Stimulated activated CD8-positive, alpha-beta memory T cell treated with anti-CD3 and anti-CD28 coated beads, Interleukin-4, amount 100 ng/mL, for 24 hours (primary cell): ENCODE data around the gene TPMT.
"Not testable (repeated sequence)": the region's sequence is repeated elsewhere in the genome, so short reads cannot be mapped to it uniquely, and the experiment has no call there.

Experiments used
- DNase-seq: peaks from one replicate; pipeline ENCODE4 v3.0.0-alpha.2; 2020; ENCODE audit warnings: low read depth

TPMT gene

DNA sequence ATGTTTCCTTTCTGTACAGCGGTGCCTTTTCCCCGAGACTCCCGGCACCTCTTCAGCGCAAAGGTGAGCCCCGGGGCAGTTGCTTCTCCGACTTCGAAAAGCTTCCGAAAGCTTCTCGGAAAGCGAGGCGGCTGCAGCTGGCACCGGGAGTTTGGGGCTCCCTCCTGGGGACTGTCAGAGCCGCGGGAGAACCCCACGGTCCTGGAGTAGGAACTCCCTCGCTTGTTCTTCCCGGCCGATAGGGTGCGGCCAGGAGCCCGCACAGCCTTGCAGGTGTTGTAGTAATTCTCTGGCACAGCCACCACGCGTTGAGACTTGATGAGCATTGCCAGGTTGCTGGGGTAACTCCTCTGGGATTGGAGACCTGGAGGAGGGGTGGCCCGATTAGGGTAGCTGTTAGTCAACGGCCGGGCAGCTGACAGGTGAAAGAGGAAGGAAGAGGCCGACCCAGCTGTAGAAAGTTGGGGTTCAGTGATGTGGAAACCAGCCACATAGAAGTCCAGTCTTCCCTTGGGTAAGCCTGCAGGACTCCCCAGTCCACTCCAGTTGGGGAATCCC, 1.1 kb upstream of the TPMT start:
- peak; percentile 4 for DNase-seq

DNA sequence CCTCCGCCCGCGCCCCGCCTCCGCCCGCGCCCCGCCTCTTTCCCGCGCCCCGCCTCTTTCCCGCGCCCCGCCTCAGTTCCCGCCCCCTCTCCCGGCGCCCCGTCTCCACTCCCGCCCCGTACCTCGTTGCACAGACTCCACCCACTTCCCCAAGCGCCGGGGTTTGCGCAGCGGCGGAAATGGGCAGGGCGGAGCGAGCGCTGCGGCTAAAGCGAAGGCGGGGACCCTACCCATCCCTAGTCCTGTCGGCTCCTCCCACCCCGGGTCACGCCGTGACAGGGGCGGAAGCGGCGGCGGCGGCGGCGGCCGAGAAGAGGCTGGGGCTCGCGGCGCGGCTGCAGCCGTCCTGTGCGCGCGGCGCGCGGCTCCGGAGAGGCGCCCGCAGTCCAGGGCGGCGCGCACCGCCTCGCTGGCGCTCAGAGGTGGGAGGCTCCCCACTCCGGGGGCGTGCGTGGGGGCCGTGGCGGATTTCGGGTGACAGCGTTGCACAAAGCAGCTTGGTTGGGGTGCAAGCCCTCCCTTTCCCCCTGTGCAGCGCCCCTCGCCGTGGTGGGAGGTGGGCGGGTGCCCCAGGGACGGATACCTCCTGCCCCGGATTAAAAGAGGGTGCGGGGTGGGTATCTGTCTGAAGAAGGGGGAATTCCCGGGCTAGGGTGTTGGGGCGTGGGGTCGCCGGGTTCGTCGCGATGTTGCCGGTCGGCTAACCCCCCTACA, 430 bp upstream of the TPMT start, which contains the start of gene KDM1B:
Gene KDM1B, plus strand, starts transcription at position 273 of the 714 bp plus-strand sequence. CDS start 4,474 bp downstream, outside the sequence.
- peak; percentile 97 for DNase-seq

DNA sequence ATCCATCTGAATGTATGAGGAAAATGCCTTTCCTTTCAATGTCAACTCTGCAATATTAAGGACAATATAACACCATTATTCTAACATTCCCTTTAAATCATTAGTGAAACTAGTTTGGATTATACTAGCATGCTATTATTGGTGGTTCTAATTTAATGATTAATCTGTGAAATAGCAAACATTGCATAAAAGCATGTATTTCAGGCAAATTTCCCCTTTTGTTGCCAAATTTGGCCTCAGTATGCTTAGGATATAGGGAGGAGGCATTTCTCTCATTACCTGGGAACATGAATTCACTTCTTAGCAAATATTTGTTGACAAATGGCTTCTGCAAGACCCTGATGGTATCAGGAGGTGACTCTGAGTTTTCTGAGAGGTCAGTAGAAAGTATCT, 1.6 kb downstream of the TPMT start:
- DNase-seq = no peak

DNA sequence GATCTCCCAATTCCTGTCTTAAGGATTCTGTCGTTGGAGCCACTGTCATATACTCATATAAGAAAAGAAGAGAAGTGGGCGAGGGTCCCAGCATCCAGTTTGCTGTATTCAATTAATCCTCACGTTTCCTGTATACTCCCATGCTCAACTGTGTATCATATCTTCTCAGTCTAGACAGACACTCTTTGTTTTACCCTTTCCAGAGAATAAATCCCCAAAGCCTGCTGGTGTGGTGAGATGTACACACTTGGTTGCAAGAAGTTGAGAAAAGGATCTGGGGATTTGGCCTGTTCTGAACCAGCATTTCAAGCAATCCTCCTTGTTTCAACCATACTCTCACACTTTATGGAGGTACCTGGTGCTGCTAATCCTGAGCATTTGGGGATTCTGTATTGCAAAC, 3.1 kb downstream of the TPMT start:
- no peak for DNase-seq

DNA sequence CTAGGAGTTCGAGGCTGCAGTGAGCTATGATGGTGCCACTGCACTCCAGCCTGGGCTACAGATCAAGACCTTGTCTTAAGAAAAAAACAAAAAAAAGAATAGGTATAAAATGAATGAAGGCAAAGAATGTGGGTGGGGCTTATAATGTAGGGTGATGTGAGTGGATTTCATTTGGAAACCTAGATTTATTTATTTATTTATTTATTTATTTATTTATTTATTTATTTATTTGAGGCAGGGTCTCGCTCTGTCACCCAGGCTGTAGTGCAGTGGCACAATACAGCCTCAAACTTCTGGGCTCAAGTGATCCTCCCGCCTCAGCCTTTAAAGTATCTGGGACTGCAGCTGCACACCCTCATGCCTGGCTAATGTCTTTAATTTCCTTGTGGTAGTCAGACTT, 3.5 kb downstream of the TPMT start:
- DNase-seq = not testable (repeated sequence)

DNA sequence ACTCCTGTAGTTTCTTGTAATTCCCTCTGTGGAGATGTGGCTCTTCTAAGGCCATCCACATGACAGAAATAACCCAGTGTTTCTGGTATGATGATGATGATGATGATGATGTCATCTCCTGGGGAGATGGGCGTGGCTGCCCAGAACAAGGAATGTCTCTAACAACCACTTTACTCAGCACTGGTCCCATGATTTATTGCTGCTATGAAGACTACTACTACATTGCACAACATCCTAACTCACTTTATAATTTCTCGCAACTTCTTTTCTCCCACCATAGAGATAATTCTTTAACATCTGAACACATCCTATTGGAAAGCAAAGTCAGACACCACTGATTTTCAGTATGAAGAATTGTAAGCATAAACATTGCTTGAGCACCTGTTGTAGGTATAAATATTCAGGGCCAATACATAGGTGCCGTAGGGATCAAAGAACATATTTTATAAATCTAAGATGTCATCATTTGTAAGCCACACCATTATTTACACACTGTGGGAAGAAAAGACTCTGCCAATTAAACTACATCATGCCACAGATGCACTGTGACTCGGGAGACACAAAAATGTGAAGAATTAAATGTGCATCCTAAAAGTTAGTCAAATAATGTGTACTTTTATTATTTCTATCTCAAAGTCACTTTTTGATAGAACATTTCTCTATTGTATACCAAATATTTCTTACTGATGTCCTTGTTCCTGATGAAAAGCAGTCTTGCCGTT, 6.4 kb downstream of the TPMT start:
- no peak for DNase-seq

DNA sequence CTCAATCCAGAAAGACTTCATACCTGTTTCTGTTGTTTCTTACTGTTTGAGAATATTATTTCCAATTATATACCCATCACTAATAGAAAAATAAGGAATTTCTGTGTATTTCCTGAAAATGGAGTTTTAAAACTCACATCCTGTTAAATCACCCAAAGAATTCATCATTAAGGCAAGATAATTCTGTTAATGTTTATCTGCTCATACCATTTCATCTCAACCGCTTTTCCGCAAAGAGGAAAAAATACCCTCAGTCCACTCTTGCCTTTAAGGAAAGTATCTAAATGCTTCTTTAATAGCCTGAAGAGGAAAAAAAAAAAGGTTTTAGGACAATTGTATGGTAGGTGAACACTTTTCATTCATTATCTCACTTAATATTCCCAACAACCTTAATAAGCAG, 7.3 kb downstream of the TPMT start:
- no peak for DNase-seq

DNA sequence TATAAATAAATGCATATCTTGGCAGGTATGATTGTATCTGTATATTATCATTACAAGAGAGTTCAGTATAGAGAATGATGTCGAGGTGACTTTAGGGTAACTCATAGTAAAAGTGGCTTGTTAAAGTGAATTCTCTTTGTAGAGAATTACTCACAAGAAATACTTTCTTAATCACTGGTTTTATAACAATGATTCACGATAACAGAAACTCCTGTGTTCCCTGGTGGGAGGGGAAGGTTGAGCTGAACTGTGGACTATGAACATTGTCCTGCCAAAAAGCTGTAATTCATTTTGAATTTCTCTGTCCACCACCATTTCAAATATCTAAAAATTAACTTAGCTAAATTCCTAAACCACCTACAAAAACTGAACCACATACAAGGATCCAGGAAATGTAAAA, 7.7 kb downstream of the TPMT start:
- DNase-seq = no peak

DNA sequence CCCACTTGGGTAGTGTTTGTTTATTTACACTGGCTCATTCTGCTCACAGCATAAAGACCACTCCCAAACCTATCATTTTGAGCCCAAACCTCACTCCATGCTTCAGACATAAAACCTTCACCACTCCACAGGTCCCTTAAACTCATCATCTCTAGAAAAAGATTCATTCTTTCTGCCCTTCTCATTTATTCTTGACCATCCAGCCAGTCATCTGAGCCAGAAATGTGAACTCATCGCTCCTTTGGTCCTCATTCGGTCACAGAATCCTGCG, 12.4 kb downstream of the TPMT start:
- DNase-seq = no peak

DNA sequence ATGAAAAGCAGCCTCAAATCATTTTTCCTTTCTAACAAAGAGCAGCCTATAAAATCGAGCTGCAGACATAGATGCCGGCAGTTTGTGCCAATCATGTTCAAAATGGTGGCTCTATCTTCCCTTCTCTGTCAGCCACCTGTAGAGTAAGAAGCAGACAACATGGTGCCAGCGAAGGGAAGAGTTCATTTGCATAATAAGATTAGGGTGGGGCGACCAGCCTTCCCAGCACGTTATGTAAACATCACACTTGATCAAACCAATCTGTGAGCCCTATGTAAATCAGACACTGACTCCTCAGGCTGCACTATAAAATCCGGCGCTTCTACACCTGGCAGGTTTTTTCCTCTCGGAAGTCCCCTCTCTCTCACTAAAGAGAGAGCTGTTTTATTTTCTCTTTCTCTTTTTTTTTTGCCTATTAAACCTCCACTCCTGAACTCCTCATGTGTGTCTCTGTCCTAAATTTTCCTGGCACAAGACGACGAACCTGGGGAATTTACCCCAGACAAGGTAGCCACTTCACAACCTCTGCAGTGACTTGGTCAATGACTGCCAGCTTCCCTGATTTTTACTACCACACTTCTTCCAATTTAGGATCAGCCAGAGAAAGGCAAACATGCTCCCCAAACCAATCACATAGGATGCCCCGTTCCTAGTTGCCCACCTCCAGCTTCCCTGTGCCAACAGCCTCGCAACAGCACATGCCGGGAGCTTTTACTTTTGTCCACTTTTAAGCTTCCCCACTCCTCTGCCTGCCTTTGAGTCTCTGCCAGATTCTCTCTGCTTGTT, 12.9 kb downstream of the TPMT start:
- DNase-seq = no peak

DNA sequence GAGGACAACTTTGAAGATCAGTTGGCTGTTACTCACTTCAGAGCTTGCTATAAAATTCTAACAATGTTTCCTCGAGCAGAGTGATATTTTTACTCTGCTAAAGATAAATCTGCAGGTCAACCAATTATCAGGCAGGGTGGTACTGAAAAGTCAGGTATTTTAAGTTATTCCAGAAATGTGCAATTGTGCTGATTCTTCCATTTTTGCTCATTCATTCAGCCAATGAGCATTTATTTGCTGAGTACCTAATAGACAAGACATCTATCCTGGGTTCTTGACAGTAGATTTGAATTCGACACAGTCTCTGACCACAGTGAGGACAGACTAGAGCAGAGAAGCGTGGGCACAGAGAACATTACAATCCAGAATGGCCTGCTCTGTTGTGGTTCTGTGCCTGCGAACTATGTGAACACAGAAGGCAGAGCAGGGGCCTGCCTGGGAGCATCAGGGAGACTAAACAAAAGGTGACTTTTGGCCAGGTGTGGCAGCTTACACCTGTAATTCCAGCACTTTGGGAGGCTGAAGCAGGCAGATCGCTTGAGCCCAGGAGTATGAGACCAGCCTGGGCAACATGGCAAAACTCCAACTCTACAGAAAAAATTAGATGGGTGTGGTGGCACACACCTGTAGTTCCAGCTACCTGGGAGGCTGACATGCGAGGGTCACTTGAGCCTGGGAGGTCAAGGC, 14.8 kb downstream of the TPMT start:
- no peak for DNase-seq

DNA sequence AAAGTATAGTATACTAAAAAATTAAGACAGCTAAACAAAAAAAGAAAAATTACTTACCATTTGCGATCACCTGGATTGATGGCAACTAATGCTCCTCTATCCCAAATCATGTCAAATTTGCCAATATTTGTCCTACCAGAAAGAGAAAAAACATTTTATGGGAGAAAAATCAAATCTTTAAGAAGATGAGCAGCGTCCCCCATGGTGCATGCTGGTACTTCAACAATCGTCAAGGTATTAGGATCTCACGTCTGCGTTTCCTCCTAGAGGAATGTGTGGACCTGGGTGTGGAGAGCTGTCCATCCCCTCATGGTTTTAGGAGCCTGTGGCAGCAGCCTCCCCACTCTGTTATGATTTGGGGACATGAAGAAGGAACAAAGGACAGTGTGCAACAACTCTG, 16.0 kb downstream of the TPMT start:
- DNase-seq = no peak

DNA sequence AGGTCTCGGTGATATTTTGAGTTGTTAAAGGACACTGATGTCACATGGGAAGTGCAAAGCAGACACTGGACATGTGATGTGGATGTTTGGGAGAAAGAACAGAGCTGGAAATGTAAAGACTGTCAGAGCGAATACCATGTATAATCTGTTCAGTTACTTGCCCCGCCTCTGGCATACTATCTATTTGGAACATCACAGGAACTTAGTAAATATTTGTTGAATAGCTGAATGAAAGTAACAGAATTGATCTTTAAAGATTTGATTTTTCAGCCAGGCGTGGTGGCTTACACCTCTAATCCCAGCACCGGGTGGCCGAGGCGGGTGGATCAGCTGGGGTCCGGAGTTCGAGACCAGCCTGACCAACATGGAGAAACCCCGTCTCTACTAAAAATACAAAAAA, 18.6 kb downstream of the TPMT start:
- DNase-seq = no peak

DNA sequence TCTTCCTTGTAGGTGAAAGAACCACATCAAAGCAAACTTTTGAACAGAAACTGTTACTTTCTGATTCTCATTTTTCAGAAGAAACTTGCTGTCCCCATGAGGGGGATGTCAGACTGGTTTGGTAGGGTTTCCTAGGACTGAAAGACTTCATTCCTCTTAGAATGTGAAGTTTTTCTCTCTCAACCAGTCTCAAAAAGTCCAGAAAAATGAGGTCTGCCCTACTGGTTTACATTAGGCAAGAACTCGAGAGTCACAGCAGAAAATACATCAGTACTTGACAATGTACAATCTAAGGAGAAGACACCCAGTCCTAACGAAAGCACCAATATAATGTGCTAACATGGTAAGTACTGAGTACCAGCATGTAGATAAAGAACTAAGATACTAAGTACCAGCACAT, 19.7 kb downstream of the TPMT start:
- no peak for DNase-seq

DNA sequence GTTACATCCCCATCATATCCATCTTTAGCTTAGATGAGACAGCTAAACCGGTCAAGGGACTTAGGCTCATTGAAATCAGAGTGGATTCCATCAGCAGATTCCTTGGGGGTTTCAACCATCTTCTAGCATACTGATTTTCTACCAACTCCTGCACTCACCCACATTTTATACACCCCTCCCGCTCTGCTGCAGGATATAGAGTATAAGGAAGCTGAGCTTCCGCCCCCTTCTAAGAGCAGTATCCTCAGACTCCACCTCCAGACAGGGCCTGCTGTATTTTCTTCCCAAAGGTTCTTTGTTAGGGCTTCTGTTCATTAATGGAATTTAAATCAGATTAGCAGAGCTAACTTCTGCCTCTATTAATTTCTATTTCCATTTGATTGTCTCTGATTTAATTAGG, 22.5 kb downstream of the TPMT start:
- DNase-seq = no peak

DNA sequence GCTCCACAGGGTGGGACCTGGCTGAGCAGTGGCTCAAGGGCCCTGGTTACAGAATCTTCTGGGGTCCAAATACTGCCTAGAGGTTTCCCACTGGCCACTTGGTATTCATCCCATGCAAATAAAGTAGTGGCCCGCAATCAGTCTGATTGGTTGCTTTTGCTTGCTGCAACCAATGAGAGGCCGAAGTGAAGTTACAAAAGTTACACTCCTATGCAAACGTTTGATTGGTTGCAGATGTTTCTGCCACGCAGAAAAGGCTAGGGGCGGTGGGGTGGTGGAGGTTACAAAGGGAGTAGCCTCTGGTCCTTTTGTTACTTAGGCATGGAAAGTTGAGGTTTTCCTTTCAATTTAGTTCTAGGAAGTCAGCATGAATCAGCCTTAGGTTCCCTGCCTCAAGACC, 28.8 kb downstream of the TPMT start:
- no peak for DNase-seq

DNA sequence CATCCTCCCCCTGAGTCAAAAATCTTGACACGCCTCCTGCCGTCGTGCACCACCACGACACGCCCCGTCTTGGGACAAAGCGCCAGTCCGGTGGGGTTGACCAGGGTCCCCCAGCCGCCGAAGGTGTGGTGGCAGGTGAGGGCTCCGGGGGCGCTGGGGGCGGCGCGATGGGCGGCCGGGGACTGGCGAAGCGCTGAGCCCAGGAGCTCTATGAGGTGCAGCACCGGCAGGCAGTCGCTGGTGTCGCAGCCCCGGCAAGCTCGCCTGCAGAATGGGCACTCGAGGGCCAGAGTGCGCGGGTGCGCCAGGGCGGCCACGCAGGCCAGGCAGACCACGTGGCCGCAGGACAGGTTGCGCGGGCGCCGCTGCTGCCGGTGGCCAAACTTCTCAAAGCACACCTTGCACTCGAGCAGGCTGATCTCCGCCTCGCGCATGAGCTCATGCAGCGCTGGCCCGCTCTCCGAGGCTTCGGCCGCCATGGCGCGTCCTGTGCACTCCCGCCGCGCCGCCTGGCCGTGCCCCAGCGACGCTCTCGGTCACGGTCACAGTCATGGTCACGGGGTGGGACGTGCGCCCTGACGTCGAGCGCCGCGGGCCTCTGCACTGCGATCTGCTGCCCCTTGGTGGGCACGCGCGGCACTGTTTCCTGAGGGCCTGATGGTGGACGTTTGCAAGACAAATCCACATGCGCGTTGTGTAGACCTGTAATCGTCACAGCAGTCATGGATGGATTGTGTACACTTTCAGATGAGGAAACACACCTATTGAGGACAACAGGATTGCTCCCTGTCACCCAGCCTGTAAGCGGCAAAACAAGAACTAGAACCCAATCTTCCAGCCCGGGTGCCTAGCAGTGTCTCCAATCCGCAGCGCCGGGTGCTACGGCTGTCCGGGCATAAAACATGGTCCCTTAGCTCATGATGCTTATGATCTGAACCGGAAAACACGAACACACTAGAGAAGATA, 32.5 kb downstream of the TPMT start, which contains the start of gene NHLRC1:
Gene NHLRC1, minus strand, starts transcription at position 550 of the 966 bp plus-strand sequence. Its CDS starts 71 bp downstream, at position 479.
- DNase-seq = peak; percentile 66

DNA sequence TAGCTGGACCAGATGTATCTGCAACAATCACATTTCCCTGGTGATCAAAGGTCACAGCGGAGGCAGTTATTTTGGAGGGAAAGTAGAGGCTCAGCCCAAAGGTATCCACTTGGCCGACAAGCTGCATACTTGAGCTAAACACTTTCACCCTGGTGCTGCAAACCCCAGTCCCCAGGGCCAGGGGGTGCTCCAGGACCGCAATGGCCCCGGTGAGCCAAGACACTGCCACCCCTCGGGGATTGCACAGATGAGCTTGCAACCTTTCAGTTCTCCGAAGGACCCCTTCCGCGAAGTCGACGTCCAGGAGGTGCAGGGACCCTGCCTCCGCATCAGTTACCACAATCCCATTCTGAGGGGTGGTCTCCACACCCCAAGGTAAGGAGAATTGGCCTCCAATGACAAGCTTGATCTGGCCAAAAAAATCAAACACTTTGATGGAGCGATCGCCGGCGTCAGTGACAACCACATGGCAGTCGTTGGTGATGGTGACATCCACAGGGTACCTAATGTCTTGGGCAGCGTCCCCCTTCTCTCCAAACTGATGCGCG, 33.2 kb downstream of the TPMT start:
- DNase-seq = no peak

DNA sequence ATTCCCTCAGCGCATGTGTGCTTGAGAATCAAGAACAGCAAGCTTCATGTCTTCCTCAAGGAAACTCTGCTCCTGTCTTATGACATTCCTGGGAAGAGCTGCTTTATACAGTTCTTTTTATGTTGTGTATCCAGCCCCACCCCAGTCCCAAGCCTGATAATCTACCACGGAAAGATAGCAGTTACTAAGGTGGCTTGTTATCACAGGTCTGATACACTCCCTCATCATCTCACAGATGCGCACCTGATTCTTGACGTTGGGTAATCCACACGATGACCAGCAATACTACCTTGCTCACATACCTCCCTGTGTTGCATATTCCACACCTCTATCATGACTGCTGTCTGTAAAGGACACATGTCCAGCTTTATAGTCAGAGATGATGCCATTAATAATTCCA, 35.6 kb downstream of the TPMT start:
- DNase-seq = no peak

DNA sequence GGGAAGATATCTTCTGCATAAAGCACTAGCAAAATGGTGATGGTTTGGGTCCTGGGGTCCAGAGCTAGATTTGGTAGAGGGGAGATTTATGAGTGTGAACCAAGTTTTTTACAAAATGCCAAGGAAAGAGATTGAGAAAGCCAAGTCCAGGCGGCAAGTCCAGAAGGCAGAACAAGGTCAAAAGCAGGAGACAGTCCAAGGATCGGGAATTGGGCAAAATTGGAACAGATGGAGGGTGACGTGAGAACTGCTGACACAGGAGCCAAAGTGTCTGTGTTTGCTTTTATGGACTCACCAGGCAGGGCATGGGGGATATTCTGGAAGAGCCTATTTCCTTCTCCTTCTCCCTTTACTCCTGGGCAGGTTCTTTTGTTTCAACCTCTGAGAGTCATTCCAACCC, 36.5 kb downstream of the TPMT start:
- DNase-seq = no peak

DNA sequence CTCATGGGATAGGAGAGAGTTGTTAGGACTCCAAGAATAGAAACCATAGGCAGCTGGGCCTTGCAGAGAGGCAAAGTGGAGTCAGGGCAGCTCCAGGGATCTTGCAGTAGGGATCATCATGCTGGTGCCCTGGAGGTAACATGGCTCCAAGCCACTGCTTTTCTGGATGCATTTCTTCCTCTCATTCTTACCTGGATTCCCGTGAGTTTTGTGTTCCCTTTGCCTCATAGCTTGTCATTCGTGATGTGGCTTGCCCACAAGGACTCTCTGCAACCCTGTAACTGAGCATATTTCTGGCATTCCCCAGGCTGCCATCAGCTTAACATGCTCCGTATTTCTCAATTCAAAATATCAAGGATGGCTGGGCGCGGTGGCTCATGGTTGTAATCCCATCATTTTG, 37.7 kb downstream of the TPMT start:
- no peak for DNase-seq
